ENCODE data around the gene GMCL1. TPM values are rescaled to one million over a fixed set of nuclear protein-coding genes. Genes with fewer than 3 reads are reported as not detected.

GMCL1 gene
- total and polyA plus RNA-seq, 2 of the 13 experiments (the other 11 are each of a cell fraction or from before 2014, with no cell fraction given), result 18.7 to 24.0 TPM

DNA sequence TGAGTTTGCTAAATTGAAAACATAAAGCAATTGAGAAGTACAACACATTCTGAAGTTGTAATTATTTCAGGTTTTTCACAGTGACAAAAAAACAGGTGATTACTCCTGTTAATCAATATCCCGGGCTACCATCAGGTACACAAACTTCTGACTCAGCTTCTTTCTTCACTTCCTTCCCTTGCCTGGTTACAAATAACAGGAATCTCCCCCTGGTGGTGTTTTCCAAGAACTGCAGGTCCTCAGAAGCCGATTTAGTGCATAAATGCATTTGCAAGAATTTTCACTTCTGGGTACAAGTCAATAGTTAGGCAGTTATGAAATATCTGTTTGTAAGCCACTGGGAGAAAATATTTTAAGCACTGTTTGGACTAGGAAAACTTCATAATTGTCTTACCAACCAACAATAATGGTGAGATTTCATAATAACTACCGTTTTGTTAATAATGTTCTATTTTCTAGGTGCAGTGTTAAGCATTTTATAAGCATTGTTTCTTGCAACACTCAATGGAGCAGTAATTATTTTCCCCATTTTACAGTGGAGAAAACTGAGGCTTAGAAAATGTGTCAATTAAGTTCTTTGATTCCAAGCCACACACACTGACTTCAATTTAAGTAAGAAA is 12.4 kb upstream of the GMCL1 start (continued):
- TF ChIP-seq, protein P1, sequence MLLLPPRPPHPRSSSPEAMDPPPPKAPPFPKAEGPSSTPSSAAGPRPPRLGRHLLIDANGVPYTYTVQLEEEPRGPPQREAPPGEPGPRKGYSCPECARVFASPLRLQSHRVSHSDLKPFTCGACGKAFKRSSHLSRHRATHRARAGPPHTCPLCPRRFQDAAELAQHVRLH (CRISPR knock-in tag; IDR thresholded peaks at IDR 0.05; ENCODE audit: borderline replicate concordance, low read depth), result no peak
- TF ChIP-seq KDM4B (CRISPR knock-in tag; IDR thresholded peaks at IDR 0.05) (0 out of 2 replicates have a peak, but pooled peaks have one; percentile 39), ZNF713 (CRISPR knock-in tag; IDR thresholded peaks at IDR 0.05) (no peak), MAFG (CRISPR knock-in tag; IDR thresholded peaks at IDR 0.05) (peak; percentile 62; the same call in 1 of the 2 replicates), SIX1 (CRISPR knock-in tag; IDR thresholded peaks at IDR 0.05; ENCODE audit: borderline replicate concordance) (peak; percentile 29; the same call in 1 of the 2 replicates), ASH2L (IDR thresholded peaks at IDR 0.05; ENCODE audit: insufficient read length, low read depth, low read length) (peak; percentile 32), MEF2D (CRISPR knock-in tag; IDR thresholded peaks at IDR 0.05) (0 out of 2 replicates have a peak, but pooled peaks have one; percentile 26), SMAD3 (CRISPR knock-in tag; IDR thresholded peaks at IDR 0.05) (0 out of 2 replicates have a peak, but pooled peaks have one; percentile 51), ZNF577 (CRISPR knock-in tag; IDR thresholded peaks at IDR 0.05; ENCODE audit: borderline replicate concordance, low read depth) (no peak), HOXD1 (CRISPR knock-in tag; IDR thresholded peaks at IDR 0.05) (no peak), CREB3 (CRISPR knock-in tag; IDR thresholded peaks at IDR 0.05) (no peak), ZNF501 (CRISPR knock-in tag; IDR thresholded peaks at IDR 0.05) (no peak), ELF3 (CRISPR knock-in tag; IDR thresholded peaks at IDR 0.05) (peak; percentile 89), ZNF441 (CRISPR knock-in tag; IDR thresholded peaks at IDR 0.05; ENCODE audit: borderline replicate concordance) (no peak), FOXJ3 (CRISPR knock-in tag; IDR thresholded peaks at IDR 0.05; ENCODE audit: borderline replicate concordance) (peak; percentile 21; the same call in 1 of the 2 replicates), ZKSCAN5 (CRISPR knock-in tag; IDR thresholded peaks at IDR 0.05) (no peak), FUBP1 (CRISPR knock-in tag; IDR thresholded peaks at IDR 0.05; ENCODE audit: borderline replicate concordance) (no peak), ZFP41 (CRISPR knock-in tag; IDR thresholded peaks at IDR 0.05; ENCODE audit: borderline replicate concordance) (no peak), ONECUT2 (CRISPR knock-in tag; IDR thresholded peaks at IDR 0.05) (peak; percentile 79)
- TF ChIP-seq, protein P2, sequence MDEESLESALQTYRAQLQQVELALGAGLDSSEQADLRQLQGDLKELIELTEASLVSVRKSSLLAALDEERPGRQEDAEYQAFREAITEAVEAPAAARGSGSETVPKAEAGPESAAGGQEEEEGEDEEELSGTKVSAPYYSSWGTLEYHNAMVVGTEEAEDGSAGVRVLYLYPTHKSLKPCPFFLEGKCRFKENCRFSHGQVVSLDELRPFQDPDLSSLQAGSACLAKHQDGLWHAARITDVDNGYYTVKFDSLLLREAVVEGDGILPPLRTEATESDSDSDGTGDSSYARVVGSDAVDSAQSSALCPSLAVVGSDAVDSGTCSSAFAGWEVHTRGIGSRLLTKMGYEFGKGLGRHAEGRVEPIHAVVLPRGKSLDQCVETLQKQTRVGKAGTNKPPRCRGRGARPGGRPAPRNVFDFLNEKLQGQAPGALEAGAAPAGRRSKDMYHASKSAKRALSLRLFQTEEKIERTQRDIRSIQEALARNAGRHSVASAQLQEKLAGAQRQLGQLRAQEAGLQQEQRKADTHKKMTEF (CRISPR knock-in tag; IDR thresholded peaks at IDR 0.05), result peak; percentile 53
- TF ChIP-seq, protein P3, sequence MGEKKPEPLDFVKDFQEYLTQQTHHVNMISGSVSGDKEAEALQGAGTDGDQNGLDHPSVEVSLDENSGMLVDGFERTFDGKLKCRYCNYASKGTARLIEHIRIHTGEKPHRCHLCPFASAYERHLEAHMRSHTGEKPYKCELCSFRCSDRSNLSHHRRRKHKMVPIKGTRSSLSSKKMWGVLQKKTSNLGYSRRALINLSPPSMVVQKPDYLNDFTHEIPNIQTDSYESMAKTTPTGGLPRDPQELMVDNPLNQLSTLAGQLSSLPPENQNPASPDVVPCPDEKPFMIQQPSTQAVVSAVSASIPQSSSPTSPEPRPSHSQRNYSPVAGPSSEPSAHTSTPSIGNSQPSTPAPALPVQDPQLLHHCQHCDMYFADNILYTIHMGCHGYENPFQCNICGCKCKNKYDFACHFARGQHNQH (CRISPR knock-in tag; IDR thresholded peaks at IDR 0.05), result peak; percentile 62; the same call in 1 of the 2 replicates
- TF ChIP-seq, protein P4, sequence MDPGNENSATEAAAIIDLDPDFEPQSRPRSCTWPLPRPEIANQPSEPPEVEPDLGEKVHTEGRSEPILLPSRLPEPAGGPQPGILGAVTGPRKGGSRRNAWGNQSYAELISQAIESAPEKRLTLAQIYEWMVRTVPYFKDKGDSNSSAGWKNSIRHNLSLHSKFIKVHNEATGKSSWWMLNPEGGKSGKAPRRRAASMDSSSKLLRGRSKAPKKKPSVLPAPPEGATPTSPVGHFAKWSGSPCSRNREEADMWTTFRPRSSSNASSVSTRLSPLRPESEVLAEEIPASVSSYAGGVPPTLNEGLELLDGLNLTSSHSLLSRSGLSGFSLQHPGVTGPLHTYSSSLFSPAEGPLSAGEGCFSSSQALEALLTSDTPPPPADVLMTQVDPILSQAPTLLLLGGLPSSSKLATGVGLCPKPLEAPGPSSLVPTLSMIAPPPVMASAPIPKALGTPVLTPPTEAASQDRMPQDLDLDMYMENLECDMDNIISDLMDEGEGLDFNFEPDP (CRISPR knock-in tag; conservative IDR thresholded peaks at IDR 0.05), result no peak
